ENCODE results near the gene PRDM16. TPM values are rescaled to one million over a fixed set of nuclear protein-coding genes. Genes with fewer than 3 reads are reported as not detected.

The PRDM16 gene
- total RNA-seq, 2 experiments from 2014 or later: not detected

DNA sequence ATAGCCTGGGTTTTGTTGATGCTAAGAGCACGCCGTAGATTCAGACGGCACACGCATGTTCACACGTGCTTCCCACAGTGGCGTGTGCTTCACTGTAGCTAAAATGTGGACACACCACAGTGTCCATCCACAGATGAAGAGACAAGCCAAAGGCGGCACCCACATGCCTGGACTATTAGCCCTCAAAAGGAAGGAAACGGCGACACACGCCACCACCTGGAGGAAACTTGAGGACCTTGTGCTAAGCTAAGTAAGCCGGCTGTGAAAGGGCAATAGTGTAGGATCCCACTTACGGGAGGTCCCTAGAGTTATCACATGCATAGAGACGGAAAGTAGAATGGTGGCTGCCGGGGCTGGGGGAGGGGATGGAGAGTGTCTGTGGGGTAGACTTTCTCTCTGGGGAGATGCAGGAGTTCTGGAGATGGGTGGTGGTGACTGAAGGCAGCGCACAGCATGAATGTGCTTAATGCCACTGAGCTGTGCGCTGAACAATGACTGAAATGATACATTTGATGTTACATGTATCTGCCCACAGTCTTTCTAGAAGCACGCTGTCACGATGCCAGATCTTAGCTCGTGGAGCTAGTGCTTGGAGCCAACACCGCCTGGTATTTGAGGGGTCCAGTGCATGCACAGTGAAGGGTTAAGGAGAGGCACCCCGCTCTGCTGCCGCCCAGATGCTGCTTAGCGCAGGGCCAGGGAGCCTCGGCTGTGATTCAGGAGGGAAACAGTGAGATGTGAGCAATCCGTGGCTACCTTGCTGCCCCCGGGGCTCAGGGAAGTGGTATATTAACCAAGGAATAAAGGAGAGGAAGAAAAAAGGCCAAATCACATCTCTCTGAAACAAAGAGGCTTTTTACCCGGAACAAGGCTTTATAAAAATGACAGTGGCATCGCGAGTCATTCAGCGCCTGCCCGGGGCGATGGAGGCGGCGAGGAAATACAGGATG, 103.7 kb downstream of the PRDM16 start:
- TF ChIP-seq, protein P1, sequence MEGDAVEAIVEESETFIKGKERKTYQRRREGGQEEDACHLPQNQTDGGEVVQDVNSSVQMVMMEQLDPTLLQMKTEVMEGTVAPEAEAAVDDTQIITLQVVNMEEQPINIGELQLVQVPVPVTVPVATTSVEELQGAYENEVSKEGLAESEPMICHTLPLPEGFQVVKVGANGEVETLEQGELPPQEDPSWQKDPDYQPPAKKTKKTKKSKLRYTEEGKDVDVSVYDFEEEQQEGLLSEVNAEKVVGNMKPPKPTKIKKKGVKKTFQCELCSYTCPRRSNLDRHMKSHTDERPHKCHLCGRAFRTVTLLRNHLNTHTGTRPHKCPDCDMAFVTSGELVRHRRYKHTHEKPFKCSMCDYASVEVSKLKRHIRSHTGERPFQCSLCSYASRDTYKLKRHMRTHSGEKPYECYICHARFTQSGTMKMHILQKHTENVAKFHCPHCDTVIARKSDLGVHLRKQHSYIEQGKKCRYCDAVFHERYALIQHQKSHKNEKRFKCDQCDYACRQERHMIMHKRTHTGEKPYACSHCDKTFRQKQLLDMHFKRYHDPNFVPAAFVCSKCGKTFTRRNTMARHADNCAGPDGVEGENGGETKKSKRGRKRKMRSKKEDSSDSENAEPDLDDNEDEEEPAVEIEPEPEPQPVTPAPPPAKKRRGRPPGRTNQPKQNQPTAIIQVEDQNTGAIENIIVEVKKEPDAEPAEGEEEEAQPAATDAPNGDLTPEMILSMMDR (conservative IDR thresholded peaks at IDR 0.05; ENCODE audit: low read length): peak; percentile 35; the same call in 1 of the 2 replicates
- TF ChIP-seq EZH2phosphoT487 (IDR thresholded peaks at IDR 0.05; ENCODE audit: borderline replicate concordance, low read depth, low read length): no peak
- no peaks in the 10 kb centered on the region for H3K9me2 ChIP-seq (ENCODE audit: insufficient read depth, low read length)
- no peak overlapping the region for H2AFZ ChIP-seq (ENCODE audit: low read length)
- no peaks in the 10 kb centered on the region for H3K36me3 ChIP-seq (ENCODE audit: insufficient read depth, low read length)
- BruUV-seq (replicated peaks): no TSS peak
- H3K27ac ChIP-seq (ENCODE audit: low read depth, low read length, poor library complexity, severe bottlenecking): no peak overlapping the region
- ChIA-PET POLR2A (interaction anchor here (1.2 kb wide), 1 partner anchor 26 kb away, joined by 3 read pairs; no protein-coding TSS in a partner anchor), CTCF (ENCODE audit: unreplicated experiment) (no interaction called here)
- no peaks in the 10 kb centered on the region for H3K9me3 ChIP-seq (ENCODE audit: low read length)
- DNase-seq (ENCODE audit: low spot score): peak; percentile 7
- no peaks in the 10 kb centered on the region for H4K20me1 ChIP-seq (ENCODE audit: insufficient read depth, low read length)
- no peak overlapping the region for H3K4me3 ChIP-seq (ENCODE audit: low read depth, low read length, poor library complexity, severe bottlenecking)
- H3K4me1 ChIP-seq (ENCODE audit: insufficient read depth, low read length, poor library complexity, severe bottlenecking): no peaks in the 10 kb centered on the region
- no peaks in the 10 kb centered on the region for H3K79me2 ChIP-seq (ENCODE audit: insufficient read depth, low read depth, low read length)
- intact Hi-C loops (cut with micrococcal nuclease; ENCODE audit: unreplicated experiment): no loop called here
- no peak overlapping the region for H3K4me2 ChIP-seq (ENCODE audit: low read length)

DNA sequence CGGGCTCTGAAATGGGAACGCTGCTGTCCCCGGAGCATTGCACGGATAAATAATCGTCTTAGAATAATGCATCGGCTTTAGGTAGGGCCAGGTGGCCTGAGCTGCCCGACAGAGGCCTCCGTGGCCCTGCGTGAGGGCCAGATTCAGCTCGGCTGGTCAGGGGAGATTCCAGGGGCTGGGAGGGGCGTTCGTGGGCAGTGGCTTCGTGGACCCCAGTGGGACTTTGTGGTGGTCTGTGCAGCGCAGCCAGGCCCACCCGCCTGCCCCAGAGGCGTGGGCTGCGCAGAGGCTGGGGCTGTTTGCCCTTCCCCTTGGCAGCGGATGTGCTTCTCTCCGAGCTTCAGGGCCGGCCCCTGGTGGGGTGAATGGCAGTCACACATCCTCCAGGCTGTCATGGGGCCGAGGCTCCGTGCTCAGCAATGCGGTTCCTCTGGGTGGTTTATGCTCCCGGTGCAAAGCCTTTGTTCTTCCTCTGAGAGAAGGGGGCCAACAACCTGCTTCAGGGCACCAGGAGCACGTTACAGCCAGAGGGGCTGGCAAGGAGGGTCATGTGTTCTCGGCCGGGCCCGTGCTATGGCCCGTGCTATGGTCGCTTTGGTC, 104.5 kb downstream of the PRDM16 start:
- Histone ChIP-seq H2AFZ (ENCODE audit: low read length) (no peak overlapping the region), H3K9me2 (ENCODE audit: insufficient read depth, low read length) (no peaks in the 10 kb centered on the region), H3K27ac (ENCODE audit: low read depth, low read length, poor library complexity, severe bottlenecking) (no peak overlapping the region), H3K4me2 (ENCODE audit: low read length) (no peak overlapping the region), H3K4me1 (ENCODE audit: insufficient read depth, low read length, poor library complexity, severe bottlenecking) (no peaks in the 10 kb centered on the region), H3K79me2 (ENCODE audit: insufficient read depth, low read depth, low read length) (no peaks in the 10 kb centered on the region), H3K36me3 (ENCODE audit: insufficient read depth, low read length) (no peaks in the 10 kb centered on the region), H4K20me1 (ENCODE audit: insufficient read depth, low read length) (no peaks in the 10 kb centered on the region), H3K4me3 (ENCODE audit: low read depth, low read length, poor library complexity, severe bottlenecking) (no peak overlapping the region), H3K9me3 (ENCODE audit: low read length) (no peaks in the 10 kb centered on the region)
- intact Hi-C loops (cut with micrococcal nuclease; ENCODE audit: unreplicated experiment): no loop called here
- TF ChIP-seq, protein P1 (conservative IDR thresholded peaks at IDR 0.05; ENCODE audit: low read length): no peak
- TF ChIP-seq EZH2phosphoT487 (IDR thresholded peaks at IDR 0.05; ENCODE audit: borderline replicate concordance, low read depth, low read length): no peak
- CTCF ChIA-PET (ENCODE audit: unreplicated experiment): no interaction called here
- DNase-seq (ENCODE audit: low spot score): no peak
- POLR2A ChIA-PET: interaction anchor here (1.2 kb wide), 1 partner anchor 25 kb away, joined by 3 read pairs; no protein-coding TSS in a partner anchor
- BruUV-seq (replicated peaks): no TSS peak
